Left lobe of liver (tissue), 2 donors: Measurements from ENCODE around the gene FBXW10B. TPM values are rescaled to one million over a fixed set of nuclear protein-coding genes. Genes with fewer than 3 reads are reported as not detected.
"Not testable (repeated sequence)": the region's sequence is repeated elsewhere in the genome, so short reads cannot be mapped to it uniquely, and the experiment has no call there.

Experiments
- ATAC-seq: fragments of 200-7000 bp; cut with Tn5 transposase; one replicate; pipeline ENCODE4 v1.9.1; 2020; ENCODE audit warnings: mild to moderate bottlenecking, moderate library complexity
- DNase-seq: peaks from one replicate; pipeline ENCODE4 v3.0.0-alpha.2; 2020; ENCODE audit warnings: low spot score
- total RNA-seq: library from RNA; stranded (reverse); gene quantifications from one replicate; pipeline ENCODE4 v1.2.1, GENCODE V29; 2021
- donor health status: DM: no; HTN: no; CAD: no; lungs with moderate emphysema.
- donor health status: DM: no; HTN: yes; CAD: no.

FBXW10B gene
- total RNA-seq = 0.55 TPM

DNA sequence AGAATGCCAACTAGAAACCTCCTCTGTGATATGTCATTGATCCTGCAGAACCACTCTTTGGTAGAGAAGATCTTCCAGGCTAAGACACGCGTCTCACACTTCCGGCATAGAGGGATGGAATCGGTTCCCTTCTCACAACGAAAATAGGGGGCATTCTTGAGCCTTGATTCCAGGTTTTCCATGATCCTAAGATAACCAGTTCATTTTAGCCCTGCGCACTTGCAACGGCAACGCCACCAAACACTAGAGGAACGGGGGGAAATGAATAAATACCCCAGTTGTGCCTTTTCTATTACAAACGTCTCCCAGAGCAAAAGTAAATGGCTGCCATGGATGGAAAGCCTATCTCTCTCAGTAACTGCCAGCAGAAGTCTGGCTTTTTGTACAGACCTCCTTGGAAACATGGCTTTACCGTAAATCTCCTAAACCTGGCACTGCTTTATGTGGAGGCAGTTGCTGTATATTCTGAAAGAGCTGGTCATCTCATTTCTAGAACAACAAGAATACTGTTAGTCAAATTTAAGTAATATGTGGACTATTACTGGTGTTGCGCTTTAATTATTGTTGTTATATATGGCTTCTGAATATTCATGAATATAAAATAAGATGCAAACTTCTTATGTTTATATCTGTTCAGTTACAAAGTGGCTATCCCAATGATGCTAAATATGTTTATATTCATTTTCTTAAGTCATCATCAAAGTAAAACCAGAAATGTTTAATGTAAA, at the start of gene FBXW10B:
TSS of gene FBXW10B (minus strand) at position 374 of the 728 bp plus-strand sequence. CDS start at position 182, 192 bp downstream.
- DNase-seq = not testable (repeated sequence)
- ATAC-seq = peak; percentile 29

DNA sequence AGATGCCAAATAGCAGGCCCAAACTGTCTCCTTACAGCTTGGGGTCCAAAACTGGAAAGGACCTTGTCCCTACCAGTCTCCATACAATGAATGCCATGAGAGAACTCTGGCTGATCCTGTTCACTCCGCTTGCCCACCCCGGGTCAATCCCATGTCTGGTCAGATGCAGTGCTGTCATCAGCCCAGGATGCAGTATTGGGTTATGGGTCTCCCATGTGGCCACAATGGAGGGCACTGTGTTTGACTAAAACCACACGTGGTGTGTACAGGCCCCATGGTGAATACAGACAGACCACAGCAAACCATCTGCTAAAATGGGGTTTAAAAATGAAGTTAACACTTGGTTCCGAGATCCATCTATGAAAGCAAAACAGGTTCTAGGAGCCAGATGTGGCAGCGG, 44.2 kb upstream of the FBXW10B start:
- DNase-seq = no peak

DNA sequence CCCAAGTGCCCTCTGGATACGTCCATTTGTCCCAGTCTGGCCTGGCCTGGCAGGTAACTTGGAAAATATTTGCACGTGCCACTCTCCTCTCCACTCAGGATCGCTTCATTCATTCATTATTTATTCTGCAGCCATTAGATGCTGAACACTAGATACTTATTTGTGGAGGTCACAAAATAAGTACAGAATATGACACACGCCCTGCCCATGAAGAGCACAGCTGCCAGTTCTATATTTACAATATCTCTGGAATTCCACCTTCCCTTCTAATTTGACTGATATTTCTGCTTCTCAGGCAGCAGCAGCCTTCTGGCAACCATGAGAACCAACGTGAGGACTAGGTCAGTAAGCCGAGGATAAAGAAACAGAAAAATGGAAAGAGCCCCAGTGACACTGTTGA, 43.7 kb upstream of the FBXW10B start:
- DNase-seq (no peak), ATAC-seq (no peak)

More for the DNA sequence above, 44.2 kb upstream of the FBXW10B start:
- no peak for ATAC-seq

GRCh38 chr17:15662681-15663080, 43.2 kb upstream of the FBXW10B start:
- ATAC-seq (no peak), DNase-seq (no peak)

- DNase-seq (no peak), ATAC-seq (no peak)
Measured at GRCh38 chr17:15660077-15660476, 40.6 kb upstream of the FBXW10B start.

- no peak for ATAC-seq
Measured at GRCh38 chr17:15659663-15660062, 40.2 kb upstream of the FBXW10B start.

DNA sequence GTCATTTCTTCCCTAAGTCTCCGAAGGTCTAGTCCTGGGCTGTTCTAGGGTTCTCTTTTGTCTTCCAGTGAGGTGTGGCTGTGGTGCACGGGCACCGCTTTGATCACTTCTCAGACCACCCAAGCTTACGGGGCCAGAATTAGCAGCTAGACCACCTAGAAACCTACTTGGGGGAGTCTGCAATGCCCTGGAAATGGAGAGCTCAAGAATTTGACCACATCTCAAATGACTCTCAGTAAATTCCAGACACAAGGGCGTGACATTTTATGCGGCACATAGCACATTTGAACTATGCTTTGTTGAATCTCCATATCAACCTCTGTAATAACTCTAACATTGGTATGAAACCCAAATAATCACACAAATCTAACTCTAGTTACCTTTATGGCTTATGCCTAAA, 39.7 kb upstream of the FBXW10B start:
- DNase-seq (no peak), ATAC-seq (no peak)

More at GRCh38 chr17:15659663-15660062, 40.2 kb upstream of the FBXW10B start:
- DNase-seq = no peak

DNA sequence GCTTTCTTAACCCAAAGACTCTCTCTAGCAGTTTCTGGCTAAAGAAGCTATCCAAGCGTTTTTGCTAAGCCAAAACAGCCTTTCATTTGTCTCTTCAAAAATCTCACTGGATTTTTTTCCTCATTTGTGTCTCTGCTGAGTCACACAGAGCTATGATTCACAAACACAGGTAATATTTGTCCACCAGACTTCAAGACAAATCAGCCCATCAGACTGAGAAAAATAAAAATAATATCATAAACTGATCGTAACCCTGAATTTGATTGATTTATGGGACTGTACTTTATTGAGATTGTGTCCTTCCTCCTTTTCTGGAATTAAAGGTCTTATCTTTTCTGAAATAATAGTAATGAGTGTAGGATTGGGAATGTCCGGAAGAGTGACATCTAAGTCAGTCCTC, 38.8 kb upstream of the FBXW10B start:
- DNase-seq (no peak), ATAC-seq (no peak)

DNA sequence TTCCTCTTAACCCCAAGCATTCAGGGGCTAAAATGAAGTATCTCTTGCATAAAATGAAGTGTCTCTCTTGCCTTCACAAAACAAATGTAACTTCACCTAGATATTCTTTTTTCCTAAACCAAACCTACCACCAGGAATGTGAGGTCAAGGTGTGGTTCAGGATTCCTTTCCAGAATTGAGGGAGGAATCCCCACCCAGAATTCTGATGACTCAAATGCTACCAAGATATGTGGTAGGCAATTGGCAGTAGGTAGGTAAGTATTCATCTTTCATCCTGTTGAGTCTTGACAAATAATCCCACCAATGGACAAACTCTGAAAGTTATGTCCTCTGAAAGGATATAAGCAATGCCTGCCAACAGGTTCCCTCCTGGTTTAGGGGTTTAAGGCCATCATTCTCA, 38.4 kb upstream of the FBXW10B start:
- ATAC-seq = no peak

GRCh38 chr17:15654886-15655561, 35.5 kb upstream of the FBXW10B start:
- DNase-seq (no peak), ATAC-seq (no peak)

More for the DNA sequence above, 38.4 kb upstream of the FBXW10B start:
- DNase-seq = no peak

- not testable (repeated sequence) for DNase-seq, ATAC-seq
Measured at GRCh38 chr17:15654401-15654800, 34.9 kb upstream of the FBXW10B start.

DNA sequence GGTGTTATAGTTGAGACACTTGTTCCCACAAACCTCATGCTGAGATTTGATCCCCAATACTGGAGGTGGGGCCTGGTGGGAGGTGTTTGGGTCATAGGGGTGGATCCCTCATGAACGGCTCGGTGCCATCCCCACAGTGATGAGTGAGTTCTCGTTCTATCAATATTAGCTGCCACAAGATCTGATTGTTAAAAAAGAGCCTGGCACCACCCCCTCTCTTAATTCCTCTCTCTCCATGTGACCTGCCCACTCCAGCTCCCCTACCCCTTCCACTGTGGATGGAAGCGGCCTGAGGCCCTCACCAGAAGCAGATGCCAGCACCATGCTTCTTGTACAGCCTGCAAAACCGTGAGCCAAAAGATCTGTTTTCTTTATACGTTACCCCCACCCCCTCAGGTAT, 33.5 kb upstream of the FBXW10B start:
- ATAC-seq (no peak), DNase-seq (no peak)

DNA sequence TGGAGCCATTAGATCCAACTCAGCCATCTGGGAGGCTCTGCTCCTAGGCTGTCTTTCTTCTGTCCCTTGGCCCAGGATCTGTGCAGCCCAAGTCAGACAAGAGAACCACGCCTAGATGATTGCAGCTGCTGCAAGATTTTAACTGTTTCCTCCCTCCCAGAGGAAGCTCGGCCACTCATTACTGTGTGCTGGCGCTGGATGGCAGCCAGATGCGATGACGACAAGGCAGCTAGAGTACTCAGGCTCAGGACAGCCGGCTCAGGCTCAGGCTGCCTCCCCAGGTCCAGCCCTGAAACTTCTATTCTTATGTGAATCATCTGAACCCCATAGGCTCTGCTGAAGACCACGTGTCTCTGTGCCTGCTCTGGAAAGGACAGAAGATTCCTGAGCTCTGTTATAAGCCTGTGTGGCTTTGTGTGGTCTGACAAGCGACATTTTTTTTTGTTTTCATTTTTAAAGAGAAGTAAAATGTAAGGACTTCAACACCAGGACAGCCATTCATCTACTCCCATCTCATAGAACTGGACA, 32.1 kb upstream of the FBXW10B start:
- DNase-seq (peak; percentile 69), ATAC-seq (peak; percentile 86)

DNA sequence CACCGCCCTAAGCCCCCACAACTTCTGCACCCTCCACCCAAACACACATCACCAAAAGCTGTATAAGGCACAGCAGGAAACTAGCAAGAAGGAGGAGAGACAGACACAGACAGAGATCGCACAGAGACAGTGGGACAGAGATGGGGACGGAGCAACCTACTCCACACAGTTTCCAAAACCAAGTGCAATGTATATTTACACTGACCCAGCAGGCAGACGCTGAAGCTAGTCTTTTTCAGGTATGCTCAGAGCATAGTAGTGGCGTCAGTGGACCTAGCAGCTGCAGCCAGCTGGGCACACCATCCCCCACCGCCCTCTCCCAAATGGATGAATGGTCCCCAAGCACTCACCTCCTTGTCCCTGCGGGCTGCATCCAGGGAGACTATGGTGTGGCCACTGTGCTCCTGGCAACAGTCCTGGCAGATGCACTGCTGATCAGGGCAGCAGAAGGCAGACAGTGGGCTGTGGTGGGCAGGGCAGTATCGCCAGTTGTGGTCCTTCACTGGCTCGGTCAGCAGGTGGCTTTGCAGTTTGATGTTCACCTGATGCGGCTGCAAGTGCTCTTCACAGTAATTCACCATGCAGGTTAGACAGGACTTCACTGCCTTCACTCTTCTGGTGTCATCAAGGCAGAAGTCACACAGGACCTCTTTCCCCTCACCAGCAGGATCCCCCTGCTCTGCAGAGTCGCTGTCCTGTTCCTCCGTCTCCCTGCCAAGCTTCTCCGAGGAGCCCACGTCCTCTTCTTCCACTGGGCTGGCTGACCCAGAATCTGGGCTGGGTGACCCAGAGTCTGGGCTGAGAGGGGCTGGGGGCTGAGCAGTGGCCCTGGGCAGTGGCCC, 31.5 kb upstream of the FBXW10B start:
- DNase-seq (no peak), ATAC-seq (no peak)

DNA sequence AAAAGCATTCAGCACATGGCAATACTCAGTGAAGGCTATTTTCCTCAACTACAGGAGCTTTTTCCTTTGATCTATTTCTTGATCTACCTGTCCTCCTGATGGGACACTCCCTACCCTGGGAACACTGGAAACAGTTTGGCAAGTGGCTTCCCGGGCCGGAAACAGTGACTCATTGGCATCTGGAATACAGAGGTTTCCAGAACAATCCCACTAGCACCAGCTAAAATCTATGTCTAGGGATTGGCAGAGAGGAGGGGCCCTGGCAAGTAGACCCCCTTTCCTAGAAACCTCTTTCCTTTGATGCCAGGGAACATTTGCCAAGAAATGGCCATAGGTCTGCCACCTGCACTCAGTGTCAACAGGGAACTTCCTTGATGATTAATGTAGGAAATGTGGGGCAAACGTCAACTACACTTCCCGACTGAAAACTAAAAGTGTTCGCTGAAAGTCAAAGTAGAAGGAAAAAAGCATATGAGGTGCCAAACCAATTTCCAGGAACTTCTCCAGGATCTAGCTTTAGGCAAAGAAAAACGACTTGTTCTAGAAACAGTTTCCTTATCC, 30.4 kb upstream of the FBXW10B start:
- ATAC-seq (no peak), DNase-seq (no peak)

DNA sequence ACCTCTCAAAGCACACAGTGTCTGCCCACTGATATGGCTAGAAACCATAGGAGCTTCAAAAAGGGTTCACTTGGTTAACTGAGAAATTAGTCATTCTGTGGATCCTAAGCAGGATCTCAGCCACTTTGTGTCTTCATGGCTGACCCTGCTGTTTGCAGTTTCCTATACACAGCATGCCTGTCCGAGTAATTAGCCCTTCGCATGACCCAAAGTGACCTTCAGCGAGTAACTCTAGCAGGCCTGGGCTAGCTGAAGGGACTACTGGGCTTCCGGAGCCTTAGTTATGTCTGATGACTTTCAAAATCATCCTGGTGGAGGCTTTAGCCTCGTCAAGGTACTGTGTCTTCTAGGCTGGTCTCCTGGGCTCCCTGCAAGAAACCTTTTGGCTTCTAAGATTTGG, 28.9 kb upstream of the FBXW10B start:
- DNase-seq (no peak), ATAC-seq (no peak)

DNA sequence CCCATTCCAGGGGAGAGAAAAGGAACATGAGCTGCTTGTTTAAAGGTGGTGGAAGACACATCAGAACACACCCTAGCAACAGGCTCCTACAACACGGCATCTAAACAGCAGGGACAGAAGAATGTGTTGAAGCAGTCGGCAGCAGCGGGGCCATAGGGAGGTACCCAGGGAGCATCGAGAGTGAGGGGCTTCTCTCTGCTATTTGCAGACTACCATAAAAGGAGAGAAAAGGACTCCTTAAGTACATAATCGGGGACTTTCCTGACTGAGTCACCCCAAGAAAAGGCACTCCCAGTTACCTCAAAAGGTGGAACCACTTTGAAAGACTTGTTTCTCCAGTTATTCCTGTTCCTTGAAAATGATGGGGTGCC, 26.4 kb upstream of the FBXW10B start:
- ATAC-seq, DNase-seq: not testable (repeated sequence)

GRCh38 chr17:15645099-15645941, 25.8 kb upstream of the FBXW10B start:
- not testable (repeated sequence) for ATAC-seq, DNase-seq

- peak; percentile 59 for ATAC-seq
- DNase-seq = not testable (repeated sequence)
Measured at GRCh38 chr17:15642505-15643251, 23.2 kb upstream of the FBXW10B start.
